HepG2 (cell line): ENCODE measurements around the gene CCL27. TPM values are rescaled to one million over a fixed set of nuclear protein-coding genes. Genes with fewer than 3 reads are reported as not detected.

Experiments used
- HNRNPH1 ChIP-seq: fragments of 200-400 bp; formaldehyde crosslinking; optimal IDR thresholded peaks from 2 replicates; pipeline ENCODE3; 2017; ENCODE audit warnings: mild to moderate bottlenecking, low read depth, low read length
- TOPORS ChIP-seq: sonication (generic); formaldehyde crosslinking; IDR thresholded peaks from 2 replicates; pipeline ENCODE4 v1.8.0; 2023; ENCODE audit warnings: mild to moderate bottlenecking, missing genetic modification reagents
- UBTF ChIP-seq: sonication (generic); formaldehyde crosslinking; IDR thresholded peaks from 2 replicates; pipeline ENCODE4 v1.4.0; 2020; ENCODE audit warnings: mild to moderate bottlenecking, missing genetic modification reagents
- ZBTB10 ChIP-seq: sonication (generic); formaldehyde crosslinking; IDR thresholded peaks from 2 replicates; pipeline ENCODE4 v1.4.0; 2020; ENCODE audit warnings: missing genetic modification reagents, borderline replicate concordance
- ZBTB4 ChIP-seq: sonication (generic); formaldehyde crosslinking; IDR thresholded peaks from 2 replicates; pipeline ENCODE4 v1.4.0; 2020; ENCODE audit warnings: missing genetic modification reagents, mild to moderate bottlenecking, borderline replicate concordance
- ZFY ChIP-seq: sonication (generic); formaldehyde crosslinking; IDR thresholded peaks from 2 replicates; pipeline ENCODE4 v1.4.0; 2020; ENCODE audit warnings: missing genetic modification reagents
- ZNF646 ChIP-seq: sonication (generic); formaldehyde crosslinking; IDR thresholded peaks from 2 replicates; pipeline ENCODE4 v1.9.0; 2021; ENCODE audit warnings: mild to moderate bottlenecking, missing genetic modification reagents
- ZNF800 ChIP-seq: sonication (generic); formaldehyde crosslinking; IDR thresholded peaks from 2 replicates; pipeline ENCODE4 v1.4.0; 2020; ENCODE audit warnings: missing genetic modification reagents
- polyA plus RNA-seq, 8 experiments: library from polyadenylated mRNA; depleted of rRNA in 3 of 8; stranded (reverse) in 7 of 8; unstranded in 1 of 8; fragments of >200 nt; fragmentation: Illumina TruSeq in 4 of 8; extraction: Trizol in 4 of 8; gene quantifications; 2 replicates each; pipeline versions ENCODE4 v1.2.1 to v1.2.3, GENCODE V29; 2011 to 2016; ENCODE audit warnings: low read depth in 4 of 8, missing spikeins in 1 of 8, mixed read lengths in 1 of 8; ENCODE audit not compliant: insufficient read depth in 1 of 8
- total RNA-seq, 5 experiments: library from RNA; depleted of rRNA; stranded (reverse); fragments of >200 nt; fragmentation: Illumina TruSeq; extraction: Trizol; gene quantifications; 2 replicates each; pipeline ENCODE4 v1.2.3, GENCODE V29; 2016; ENCODE audit warnings: low read depth in 1 of 5

The CCL27 gene
- total and polyA plus RNA-seq, 2 of the 13 experiments (the other 11 are each of a cell fraction or from before 2014, with no cell fraction given), result not detected

- TF ChIP-seq ZBTB10 (CRISPR knock-in tag) (no peak), ZNF800 (0 out of 2 replicates have a peak, but pooled peaks have one; percentile 66), ZNF646 (CRISPR knock-in tag) (peak; percentile 62; the same call in 1 of the 2 replicates), TOPORS (CRISPR knock-in tag) (0 out of 2 replicates have a peak, but pooled peaks have one; percentile 18), ZBTB4 (CRISPR knock-in tag) (no peak), ZFY (CRISPR knock-in tag) (peak; percentile 36; the same call in 1 of the 2 replicates), HNRNPH1 (no peak), UBTF (CRISPR knock-in tag) (peak; percentile 86; the same call in 1 of the 2 replicates)
Observed at GRCh38 chr9:34628656-34629490, 33.6 kb downstream of the CCL27 start, which contains the start of gene ARID3C (continued).
